Neutrophil (primary cell): ENCODE data around the gene RNF4.

ENCODE experiments used
- H3K27ac ChIP-seq: fragments of 200-600 bp; sonication (generic); 2 replicates; pipeline ENCODE4 v1.5.1; 2016; ENCODE audit warnings: mild to moderate bottlenecking, moderate library complexity
- H3K27me3 ChIP-seq: fragments of 200-600 bp; sonication (generic); 2 replicates; pipeline ENCODE4 v1.6.0; 2016; ENCODE audit warnings: mild to moderate bottlenecking
- H3K36me3 ChIP-seq: fragments of 200-600 bp; sonication (generic); 2 replicates; pipeline ENCODE4 v1.5.1; 2017
- H3K4me1 ChIP-seq, 2 experiments: fragments of 200-600 bp in 1 of 2; sonication (generic) in 1 of 2; 1 replicate in 1 of 2; 2 replicates in 1 of 2; pipeline versions ENCODE4 v1.5.1 to v1.6.1; 2013 to 2016; ENCODE audit warnings: low read depth in 1 of 2, low read length in 1 of 2, mild to moderate bottlenecking in 1 of 2, moderate library complexity in 1 of 2; ENCODE audit not compliant: control insufficient read depth in 1 of 2, insufficient read depth in 1 of 2
- H3K4me3 ChIP-seq, 2 experiments: fragments of 200-600 bp in 1 of 2; sonication (generic) in 1 of 2; 1 replicate in 1 of 2; 2 replicates in 1 of 2; pipeline ENCODE4 v1.5.1; 2013 to 2016; ENCODE audit warnings: low read depth in 1 of 2, low read length in 1 of 2, mild to moderate bottlenecking in 1 of 2, moderate library complexity in 1 of 2
- H3K9me3 ChIP-seq: fragments of 200-600 bp; sonication (generic); 2 replicates; pipeline ENCODE4 v1.5.1; 2016
- CTCF ChIP-seq: fragments of 200-600 bp; sonication (generic); IDR thresholded peaks from 2 replicates; pipeline ENCODE4 v1.5.1; 2016; ENCODE audit warnings: antibody characterized with exemption

Gene RNF4

GRCh38 chr4:2478229-2478628, 9.3 kb downstream of the RNF4 start:
- H3K9me3 ChIP-seq = no peaks in the 10 kb centered on the region
- H3K4me3 ChIP-seq = no peak overlapping the region
- no peak overlapping the region for H3K27ac ChIP-seq
- no peak for TF ChIP-seq CTCF
- H3K36me3 ChIP-seq = no peaks in the 10 kb centered on the region
- no peaks in the 10 kb centered on the region for H3K27me3 ChIP-seq
- peaks cover 14 to 21% of the 10 kb centered on the region in 2 experiments for H3K4me1 ChIP-seq

- peaks cover 31 to 41% of the 10 kb centered on the region in 2 experiments for H3K4me1 ChIP-seq
- H3K27me3 ChIP-seq = no peaks in the 10 kb centered on the region
- no peaks in the 10 kb centered on the region for H3K36me3 ChIP-seq
- no peaks in the 10 kb centered on the region for H3K9me3 ChIP-seq
- peak overlapping the region; percentile 23 for H3K27ac ChIP-seq
- TF ChIP-seq CTCF = no peak
- no peak overlapping the region for H3K4me3 ChIP-seq
Measured at GRCh38 chr4:2480649-2481048, 11.7 kb downstream of the RNF4 start.

GRCh38 chr4:2482192-2482591, 13.3 kb downstream of the RNF4 start:
- TF ChIP-seq CTCF = no peak
- Histone ChIP-seq H3K27me3 (no peaks in the 10 kb centered on the region), H3K4me3 (no peak overlapping the region), H3K9me3 (no peaks in the 10 kb centered on the region), H3K36me3 (no peaks in the 10 kb centered on the region), H3K4me1 (peaks cover 46 to 54% of the 10 kb centered on the region in 2 experiments), H3K27ac (peak overlapping the region; percentile 86)

- peak overlapping the region; percentile 86 for H3K27ac ChIP-seq
- no peak overlapping the region for H3K4me3 ChIP-seq
- H3K9me3 ChIP-seq = no peaks in the 10 kb centered on the region
- no peaks in the 10 kb centered on the region for H3K36me3 ChIP-seq
- no peaks in the 10 kb centered on the region for H3K27me3 ChIP-seq
- TF ChIP-seq CTCF = no peak
- H3K4me1 ChIP-seq = peaks cover 47 to 50% of the 10 kb centered on the region in 2 experiments
Measured at GRCh38 chr4:2482693-2483092, 13.8 kb downstream of the RNF4 start.

- Histone ChIP-seq H3K4me3 (no peak overlapping the region), H3K27ac (peak overlapping the region; percentile 86), H3K27me3 (no peaks in the 10 kb centered on the region), H3K9me3 (no peaks in the 10 kb centered on the region), H3K4me1 (peaks cover 47 to 50% of the 10 kb centered on the region in 2 experiments), H3K36me3 (no peaks in the 10 kb centered on the region)
- TF ChIP-seq CTCF = no peak
Measured at GRCh38 chr4:2483237-2483636, 14.3 kb downstream of the RNF4 start.

GRCh38 chr4:2484185-2484584, 15.3 kb downstream of the RNF4 start:
- Histone ChIP-seq H3K9me3 (no peaks in the 10 kb centered on the region), H3K4me3 (peak overlapping the region in 1 of 2 experiments; percentile 48), H3K27me3 (no peaks in the 10 kb centered on the region), H3K27ac (peak overlapping the region; percentile 86), H3K36me3 (peaks cover 4% of the 10 kb centered on the region), H3K4me1 (peaks cover 47 to 50% of the 10 kb centered on the region in 2 experiments)
- no peak for TF ChIP-seq CTCF
